ENCODE measurements around the gene GMEB2. TPM values are rescaled to one million over a fixed set of nuclear protein-coding genes. Genes with fewer than 3 reads are reported as not detected.

GMEB2 gene
- polyA plus RNA-seq, 3 donors, result 6.9 to 9.6 (median 7.5) TPM

DNA sequence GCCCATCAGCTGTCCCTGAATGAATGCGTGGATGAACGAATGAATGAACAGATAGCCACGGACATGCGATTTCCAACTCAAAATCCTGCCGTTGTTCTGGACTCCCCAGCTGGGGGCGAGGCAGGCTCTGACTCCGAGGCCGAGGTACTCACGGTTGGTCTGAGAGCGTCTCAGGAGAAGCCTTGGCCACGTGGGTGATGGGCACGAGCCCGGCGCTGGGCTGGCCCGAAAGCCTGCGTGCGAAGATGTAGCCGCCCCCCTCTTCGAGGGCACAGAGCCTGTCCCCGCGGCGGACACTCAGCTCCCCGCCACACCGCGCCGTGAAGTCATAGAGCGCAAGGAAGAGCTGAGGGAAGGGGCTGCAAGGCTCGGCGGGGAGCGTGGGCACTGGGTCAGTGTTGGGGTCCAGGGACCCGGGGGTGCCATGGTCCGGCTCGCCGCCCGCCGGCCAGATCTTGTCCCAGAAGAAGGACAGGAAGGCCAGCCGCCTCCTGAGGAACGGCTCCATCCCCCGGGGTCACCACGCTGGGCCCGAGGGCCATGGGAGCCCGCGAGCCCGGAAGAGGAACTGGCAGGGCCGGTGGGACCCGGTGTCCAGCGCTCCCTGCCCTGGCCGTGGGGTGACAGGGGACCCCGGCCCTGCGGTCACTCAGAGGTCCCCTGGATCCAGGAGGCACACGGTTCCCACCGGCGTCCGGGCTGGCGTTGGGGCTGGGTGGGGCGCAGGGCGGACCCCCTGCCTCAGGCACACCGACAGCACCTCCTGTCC is 79.8 kb downstream of the GMEB2 start:
- H3K27ac ChIP-seq (ENCODE audit: low read depth, low read length), result no peak overlapping the region
- 44 to 60% (median 60%) methylated on average over 58 of the region's 58 CpGs for WGBS, 3 donors

DNA sequence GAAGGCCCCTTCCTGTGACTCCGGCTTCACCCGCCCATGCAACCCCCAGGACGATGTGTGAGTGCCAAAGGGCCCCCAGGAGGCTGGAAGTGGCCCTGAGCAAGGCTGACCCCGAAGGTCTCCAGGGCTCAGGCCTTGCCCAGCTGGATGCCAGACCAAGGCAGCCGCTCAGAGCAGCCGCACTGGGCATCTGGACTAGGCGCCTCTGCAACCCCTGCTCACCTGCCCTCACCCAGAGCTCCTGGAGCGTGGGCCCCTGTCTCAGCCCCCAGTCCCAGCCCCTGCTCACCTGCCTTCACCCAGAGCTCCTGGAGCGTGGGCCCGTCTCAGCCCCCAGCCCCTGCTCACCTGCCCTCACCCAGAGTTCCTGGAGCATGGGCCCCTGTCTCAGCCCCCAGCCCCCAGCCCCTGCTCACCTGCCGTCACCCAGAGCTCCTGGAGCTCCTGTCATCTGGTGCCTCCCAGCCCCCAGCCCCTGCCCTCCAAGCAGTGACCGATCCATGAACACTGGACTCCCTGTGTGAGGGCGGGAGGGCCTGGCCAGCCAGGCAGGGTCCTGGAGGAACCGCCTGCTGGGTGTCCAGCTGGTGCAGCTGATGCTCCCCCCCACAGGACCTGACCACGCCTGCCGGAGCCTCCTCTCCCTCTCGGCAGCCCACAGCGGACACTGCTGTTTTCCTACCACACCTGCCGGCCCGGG is 80.5 kb downstream of the GMEB2 start:
- 73 to 78% (median 77%) methylated on average over 19 to 20 of the region's 20 CpGs for WGBS, 3 donors
- no peak overlapping the region for H3K27ac ChIP-seq (ENCODE audit: low read depth, low read length)

DNA sequence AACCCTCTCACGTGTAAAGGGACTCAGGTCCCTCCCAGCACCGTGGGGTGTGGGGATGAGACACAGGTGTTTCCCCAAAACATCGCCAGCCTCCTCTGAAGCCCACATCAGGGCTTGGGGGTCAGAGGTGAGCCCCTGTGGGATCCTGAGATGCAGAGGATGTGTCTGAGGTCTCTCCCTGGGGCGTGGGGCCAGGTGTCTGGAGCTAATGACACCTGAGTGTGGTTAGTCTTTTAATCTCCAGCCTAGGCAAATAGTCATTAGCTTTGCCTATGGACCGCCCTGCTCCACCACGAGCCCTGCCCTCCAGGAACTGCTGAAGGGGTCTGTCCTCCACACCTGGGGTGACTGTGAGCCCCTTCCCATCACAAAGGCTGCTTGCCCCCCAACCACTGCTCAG is 81.1 kb downstream of the GMEB2 start:
- WGBS, 3 donors, result 57 to 64% (median 60%) methylated on average over 6 of the region's 6 CpGs
- no peak overlapping the region for H3K27ac ChIP-seq (ENCODE audit: low read depth, low read length)

DNA sequence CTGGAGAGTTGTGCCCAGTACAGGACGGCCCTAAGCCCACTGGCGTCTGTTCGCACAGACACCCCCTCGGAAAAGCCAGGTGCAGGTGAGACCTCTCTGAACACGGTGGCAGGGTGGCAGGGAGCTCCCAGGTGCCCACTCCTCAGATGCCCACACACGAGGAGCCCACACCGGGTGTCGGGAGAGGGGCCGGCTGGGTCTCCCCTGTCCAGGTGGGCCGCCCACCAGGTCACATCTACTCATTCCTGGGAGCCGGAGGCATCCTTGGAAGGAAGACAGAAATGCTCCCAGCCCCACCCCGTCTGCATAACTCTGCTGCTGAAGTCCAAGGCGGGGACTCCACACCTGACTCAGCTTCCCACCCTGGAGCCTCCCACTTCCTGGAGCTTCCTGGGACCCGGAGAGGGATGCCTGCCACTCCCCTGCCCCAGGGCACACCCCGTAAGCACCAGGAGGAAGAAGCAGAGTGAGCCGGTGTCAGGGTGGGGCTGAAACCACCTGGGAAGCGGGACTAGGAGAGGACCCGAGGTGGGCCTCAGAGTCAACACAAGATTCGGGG is 81.9 kb downstream of the GMEB2 start:
- 70 to 77% (median 73%) methylated on average over 19 of the region's 19 CpGs for WGBS, 3 donors
- H3K27ac ChIP-seq (ENCODE audit: low read depth, low read length), result no peak overlapping the region

DNA sequence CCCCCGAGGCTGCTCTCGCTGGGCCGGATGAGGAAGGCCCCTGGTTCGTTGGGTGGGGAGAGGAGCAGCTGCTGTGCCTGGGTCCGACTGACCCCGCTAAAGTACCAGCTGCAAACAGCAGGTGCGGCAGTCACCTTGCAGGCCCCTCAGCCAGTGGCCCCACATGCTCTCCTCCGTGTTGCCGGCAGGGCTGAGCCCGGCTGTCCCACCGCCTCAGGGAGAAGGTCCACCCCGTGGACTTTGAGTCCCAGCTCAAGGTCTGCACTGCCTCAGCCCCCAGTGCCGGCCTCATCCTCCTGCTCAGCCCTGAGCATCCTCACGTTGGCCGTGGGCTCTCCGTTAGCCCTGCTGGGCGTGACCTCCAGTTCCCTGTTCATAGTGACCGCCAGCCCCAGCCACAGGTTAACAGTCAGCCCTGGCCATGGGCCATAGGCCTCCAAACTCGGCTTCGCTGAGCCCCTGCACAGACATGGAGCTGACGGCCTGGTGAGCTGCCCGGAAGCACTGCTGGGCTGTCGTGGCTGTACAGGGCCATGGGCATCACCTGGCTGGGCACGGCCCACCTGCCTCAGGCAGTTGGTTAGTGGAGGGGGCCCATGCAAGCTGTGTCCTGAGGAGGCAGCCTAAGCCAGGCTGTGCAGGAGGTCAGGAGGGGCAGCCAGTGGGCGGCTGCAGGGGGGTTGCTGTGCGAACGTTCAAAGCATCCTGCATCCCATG is 82.5 kb downstream of the GMEB2 start:
- H3K27ac ChIP-seq (ENCODE audit: low read depth, low read length), result no peak overlapping the region
- 61 to 75% (median 70%) methylated on average over 26 to 27 of the region's 27 CpGs for WGBS, 3 donors

DNA sequence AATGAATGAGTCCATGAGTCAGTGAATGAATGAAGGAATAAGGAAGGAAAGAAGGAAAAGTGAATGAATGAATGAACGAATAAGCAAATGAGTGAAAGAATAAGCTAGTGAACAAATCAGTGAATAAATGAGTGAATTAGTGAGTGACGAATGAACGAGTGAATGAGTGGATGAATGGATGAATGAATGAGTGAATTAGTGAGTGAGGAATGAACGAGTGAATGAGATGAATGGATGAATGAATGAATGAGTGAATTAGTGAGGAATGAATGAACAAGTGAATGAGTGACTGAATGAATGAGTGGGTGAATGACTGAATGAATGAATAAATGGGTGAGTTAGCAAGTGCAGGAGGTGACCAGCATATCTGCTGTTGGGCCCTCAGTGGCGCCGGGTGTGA is 83.2 kb downstream of the GMEB2 start:
- no peak overlapping the region for H3K27ac ChIP-seq (ENCODE audit: low read depth, low read length)
- 89 to 93% (median 90%) methylated on average over 6 of the region's 6 CpGs for WGBS, 3 donors

DNA sequence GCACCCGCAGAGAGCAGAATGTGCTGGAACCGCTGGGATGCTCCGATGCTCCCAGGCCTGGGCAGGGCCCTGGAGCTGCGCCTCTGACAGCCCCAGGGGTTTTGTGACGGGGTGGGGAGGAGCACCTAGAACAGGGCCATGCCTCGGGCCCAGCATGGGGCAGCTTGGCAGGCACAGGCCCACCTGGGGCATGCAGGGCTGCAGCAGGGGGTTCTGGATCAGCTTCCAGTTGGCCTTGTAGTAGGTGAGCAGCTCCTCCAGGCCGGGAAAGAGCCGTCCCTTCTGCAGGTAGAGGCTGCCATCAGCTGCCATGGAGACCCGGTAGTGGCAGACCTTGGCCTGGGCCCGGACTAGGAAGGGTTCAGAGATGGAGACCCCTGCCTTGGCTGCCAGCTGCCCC is 83.8 kb downstream of the GMEB2 start:
- 88 to 95% (median 90%) methylated on average over 10 of the region's 10 CpGs for WGBS, 3 donors
- no peak overlapping the region for H3K27ac ChIP-seq (ENCODE audit: low read depth, low read length)

DNA sequence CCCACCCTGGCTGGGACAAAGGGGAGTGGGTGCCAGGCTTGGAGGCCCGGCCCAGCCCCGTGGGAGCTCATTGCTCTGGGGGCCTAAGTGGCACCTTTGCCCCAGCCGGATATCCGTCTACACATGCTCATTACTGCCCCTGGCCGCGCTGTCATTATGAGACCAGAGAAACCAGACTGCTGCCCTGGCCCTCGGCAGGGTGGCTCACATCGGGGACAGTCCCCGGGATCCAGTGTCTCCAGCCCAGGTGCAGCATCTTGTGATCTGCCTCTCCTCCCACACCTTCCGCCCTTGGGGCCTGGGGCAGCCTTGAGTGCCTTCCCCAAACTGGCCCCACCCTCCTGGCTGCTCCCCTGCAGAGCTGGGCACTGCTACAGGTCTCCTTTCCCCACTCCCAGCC is 84.2 kb downstream of the GMEB2 start:
- no peak overlapping the region for H3K27ac ChIP-seq (ENCODE audit: low read depth, low read length)
- WGBS, 3 donors, result 73 to 80% (median 79%) methylated on average over 10 of the region's 10 CpGs

DNA sequence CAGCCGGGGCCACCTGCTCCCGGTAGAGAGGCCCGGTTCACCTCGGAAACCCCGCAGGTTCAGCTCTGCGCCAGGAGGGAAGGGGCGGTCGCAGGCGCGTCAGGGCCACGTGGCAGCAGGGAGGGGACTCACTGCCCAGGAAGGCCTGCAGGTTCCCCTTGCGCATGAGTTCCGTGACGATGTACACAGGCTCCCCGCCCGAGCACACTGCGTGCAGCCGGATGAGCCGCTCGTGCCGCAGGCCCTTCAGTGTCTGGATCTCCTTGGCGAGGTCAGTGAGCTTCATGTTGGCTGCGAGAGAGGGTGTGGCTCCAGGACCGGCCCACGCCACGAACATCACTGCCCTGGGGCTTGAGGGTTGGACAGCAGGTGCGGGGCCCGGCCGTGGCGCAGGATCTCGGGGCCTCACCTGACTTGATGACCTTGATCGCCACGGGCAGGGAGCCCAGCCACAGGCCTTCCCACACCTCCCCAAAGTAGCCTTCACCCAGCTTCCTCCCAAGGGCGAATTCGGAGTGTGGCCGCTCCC is 84.8 kb downstream of the GMEB2 start:
- 71 to 86% (median 83%) methylated on average over 31 to 36 of the region's 36 CpGs for WGBS, 3 donors
- H3K27ac ChIP-seq (ENCODE audit: low read depth, low read length), result no peak overlapping the region

DNA sequence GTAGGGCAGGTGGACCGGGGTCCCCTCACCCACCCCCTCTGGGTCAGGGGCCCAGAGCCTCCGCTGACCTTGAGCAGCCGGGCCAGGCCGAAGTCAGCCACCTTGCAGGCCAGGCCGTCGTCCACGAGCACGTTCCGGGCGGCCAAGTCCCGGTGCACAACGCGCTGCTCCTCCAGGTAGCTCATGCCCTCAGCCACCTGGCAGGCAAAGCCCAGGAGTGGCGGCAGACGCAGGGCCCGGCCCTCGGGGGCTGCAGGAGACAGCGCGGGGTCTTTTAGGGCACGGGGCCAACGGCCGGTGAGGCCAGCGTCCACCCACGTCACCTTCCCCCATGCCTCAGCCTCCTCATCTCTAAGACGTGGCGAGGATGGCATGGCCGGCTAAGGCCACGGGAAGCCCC is 85.5 kb downstream of the GMEB2 start:
- no peak overlapping the region for H3K27ac ChIP-seq (ENCODE audit: low read depth, low read length)
- 85 to 93% (median 88%) methylated on average over 28 of the region's 28 CpGs for WGBS, 3 donors

DNA sequence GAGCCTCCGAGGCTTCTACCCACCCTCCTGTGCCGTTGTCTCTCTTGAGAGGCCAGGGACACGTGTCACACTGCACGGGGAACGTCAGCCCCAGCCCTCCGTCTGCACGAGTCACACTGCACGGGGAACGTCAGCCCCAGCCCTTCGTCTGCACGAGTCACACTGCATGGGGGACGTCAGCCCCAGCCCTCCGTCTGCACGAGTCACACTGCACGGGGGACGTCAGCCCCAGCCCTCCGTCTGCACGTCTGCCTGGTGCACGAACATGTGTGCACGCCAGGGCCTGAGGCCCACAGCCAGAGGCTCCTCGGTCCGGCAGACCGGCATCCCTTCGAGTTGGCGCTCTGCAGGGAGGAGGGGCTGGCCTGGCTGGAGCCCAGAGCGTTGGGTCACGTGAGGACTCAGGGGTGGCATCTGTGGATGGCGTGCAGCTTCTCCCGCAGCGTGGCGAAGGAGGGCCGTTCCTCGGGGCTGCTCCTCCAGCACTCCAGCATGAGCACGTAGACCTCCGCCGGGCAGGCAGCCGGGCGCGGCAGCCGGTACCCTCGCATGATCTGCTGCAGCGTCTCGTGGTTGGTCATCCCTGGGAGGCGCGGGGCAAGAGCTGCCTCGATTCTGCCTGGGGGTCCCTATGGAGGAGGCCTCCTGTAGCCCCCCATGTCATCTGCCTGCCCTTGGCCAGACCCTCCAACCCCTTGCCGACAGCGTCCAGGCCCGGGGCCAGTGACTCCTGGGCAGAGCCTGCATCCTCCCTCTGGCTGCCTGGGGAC is 86.3 kb downstream of the GMEB2 start:
- no peak overlapping the region for H3K27ac ChIP-seq (ENCODE audit: low read depth, low read length)
- WGBS, 3 donors, result 66 to 78% (median 70%) methylated on average over 36 to 49 of the region's 49 CpGs

DNA sequence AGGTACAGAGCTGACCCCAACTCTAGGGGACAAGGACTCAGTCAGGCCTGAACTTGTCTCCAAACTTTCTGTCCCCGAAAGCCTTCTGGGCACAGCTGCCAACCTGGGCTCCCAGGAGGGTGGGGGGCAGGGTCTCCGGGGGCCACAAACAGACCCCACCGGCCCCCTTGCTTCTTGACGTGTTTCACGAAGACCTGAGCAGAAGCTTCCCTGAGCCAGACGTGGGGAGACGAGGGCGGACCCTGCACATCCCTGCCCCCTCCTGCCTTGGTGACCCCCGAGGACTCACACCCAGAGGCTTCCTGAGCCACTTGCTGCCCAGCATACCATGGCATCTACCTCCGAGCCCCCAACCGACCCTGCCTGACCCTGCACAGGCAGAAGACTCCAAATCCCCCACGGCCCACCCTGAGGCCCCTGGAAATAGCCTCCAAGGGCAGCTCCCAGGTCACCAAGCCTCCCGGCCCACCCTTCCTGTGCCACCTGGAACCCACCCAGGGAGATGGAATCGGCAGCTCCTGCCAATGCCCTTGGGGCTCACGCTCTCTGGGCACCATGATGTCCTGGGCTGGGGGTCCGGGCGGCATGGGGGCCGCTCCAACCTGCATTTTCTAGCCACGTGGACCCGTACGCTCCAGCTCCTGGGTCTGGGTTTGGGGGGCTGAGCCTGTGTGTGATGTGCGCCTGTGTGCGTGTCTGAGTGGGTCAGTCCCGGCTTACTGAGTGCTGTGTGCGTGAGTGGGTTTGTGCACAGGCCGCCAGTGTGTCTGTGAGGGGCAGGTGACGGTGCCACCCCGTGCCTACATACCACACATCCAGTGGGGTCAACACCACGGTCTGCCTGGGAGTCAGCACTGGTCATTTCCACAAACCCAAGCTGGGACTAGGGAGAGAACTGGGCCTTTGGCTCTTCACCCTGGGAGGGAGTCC is 87.2 kb downstream of the GMEB2 start:
- 88 to 91% (median 90%) methylated on average over 29 of the region's 29 CpGs for WGBS, 3 donors
- H3K27ac ChIP-seq (ENCODE audit: low read depth, low read length), result no peak overlapping the region

DNA sequence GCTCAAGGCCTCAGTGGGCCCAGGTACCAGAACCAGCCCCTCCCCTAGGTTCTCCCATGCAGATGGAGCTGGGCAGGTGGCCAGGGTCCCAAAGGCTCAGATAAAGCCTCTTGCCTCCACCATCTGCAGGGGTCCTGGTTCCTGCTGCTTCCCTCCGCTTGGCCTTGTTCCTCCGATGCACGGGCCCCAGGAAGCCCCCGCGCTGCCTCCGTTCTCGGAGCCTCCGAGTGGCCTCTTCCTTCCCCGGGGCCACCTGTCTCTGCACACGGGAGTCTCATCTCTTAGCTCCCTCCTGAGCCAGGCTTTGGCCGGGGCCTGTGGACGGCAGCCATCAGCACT is 87.8 kb downstream of the GMEB2 start:
- WGBS, 3 donors, result 68 to 74% (median 70%) methylated on average over 12 of the region's 12 CpGs
- H3K27ac ChIP-seq (ENCODE audit: low read depth, low read length), result no peak overlapping the region

DNA sequence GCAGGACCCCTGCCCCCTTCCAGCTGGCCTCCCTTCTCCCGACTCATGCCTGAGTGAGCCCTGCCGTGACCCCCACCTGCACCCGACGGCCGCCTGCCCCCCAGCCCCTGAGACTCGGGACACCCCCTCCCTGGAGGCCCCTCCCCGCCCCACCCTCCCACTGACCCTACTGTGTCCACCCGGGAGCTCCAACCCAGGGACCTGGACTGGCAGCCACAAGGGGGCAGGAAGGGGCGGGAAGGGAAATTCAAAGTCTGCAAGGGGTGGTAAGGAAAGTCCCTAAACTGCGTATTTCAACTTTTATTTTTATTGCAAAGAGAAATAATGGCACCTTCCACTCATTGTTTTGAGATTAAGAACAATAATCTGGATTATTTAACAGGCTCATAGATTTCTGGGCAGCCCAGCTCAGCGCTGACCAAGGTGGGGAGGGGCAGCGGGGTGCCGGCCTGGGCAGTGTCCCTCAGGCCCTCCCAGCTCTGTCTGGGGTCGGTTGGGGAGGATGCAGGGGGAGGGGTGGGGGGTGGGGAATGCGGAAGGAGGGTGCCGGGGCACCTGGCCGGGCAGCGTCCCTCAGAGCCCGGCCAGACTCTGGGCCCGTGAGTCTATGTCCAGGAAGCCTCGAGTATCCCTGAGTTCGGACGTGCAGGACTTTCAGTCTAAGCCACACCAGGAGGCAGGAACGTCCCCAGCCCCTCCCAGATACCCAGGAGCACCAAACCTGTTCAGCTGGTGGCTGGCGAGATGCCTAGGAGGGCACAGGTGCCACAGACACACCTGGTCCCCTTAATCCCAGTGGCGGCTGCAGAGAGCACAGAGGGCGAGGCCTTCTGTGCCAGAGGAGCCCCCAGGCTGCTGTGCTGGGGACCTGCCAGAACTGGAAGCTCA is 88.5 kb downstream of the GMEB2 start:
- H3K27ac ChIP-seq (ENCODE audit: low read depth, low read length), result no peak overlapping the region
- WGBS, 3 donors, result 28 to 44% (median 41%) methylated on average over 22 to 27 of the region's 27 CpGs

Measured in adipose tissue (tissue), 3 donors.